NCI-H146 treated with DMSO at 0.1 percent for 48 hours (cell line): ENCODE results near the gene NSMCE3.
A peak's percentile ranks its signal among the peaks of the same experiment; 100 is the strongest.

ENCODE experiments used
- DNase-seq: peaks from one replicate; lab custom pipeline; 2025; ENCODE audit not compliant: unreplicated experiment; lab: John Stamatoyannopoulos, UW

Gene NSMCE3

DNA sequence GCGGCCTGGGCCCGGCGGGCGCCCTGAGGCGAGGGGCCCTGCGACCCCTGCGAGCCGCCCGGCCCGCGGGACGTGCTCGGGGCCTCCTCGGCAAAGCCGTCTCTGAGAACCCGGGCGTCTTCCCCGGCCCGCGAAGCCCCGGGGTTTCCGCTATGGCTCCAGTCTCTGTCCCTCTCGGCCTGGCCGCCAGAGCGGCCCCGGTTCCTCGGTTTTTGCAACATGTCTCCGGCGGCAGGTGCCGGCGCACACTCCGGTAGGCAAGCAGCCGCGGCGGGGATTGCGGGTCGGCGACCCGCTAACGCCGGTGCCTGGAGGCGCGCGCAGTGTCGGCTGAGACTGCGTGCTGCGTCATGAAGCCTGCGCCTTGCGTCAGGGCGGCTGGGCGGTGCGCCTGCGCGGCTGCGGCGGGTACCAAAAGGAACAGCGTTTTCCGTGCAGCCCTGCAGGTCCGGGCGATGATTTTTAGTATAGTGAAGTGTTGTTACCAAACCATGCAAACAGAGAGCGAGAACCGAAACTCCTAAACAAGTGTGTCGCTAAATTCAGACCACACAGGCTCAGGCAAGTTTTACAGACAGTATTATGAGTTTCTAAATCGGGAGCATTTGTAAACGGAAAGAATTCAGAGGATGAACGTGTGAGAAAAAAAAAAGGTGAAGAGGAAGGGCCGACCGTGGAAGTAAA is at the start of gene NSMCE3:
Gene NSMCE3 (minus strand): TSS at position 338 of the 684 bp plus-strand sequence. CDS start 117 bp downstream, at position 221.
- peak; percentile 7 for DNase-seq

DNA sequence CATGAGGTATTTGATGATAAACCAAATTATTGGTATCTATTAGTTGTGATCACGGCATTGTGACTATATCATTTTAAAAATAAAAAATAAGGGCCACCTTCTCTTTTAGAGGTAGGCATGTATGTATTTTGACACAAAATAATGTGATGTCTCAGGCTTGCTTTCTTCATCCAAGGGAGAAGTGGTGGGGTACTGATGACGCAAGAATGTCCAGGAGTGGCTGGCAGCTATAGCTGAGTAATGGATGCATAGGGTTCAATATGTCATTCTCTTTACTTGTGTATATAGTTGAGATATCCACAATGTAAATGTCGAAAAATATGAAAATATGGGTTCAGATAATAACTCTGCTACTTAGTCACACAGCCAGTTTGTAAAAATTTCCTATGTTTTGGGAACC is 46.8 kb upstream of the NSMCE3 start:
- DNase-seq: no peak

DNA sequence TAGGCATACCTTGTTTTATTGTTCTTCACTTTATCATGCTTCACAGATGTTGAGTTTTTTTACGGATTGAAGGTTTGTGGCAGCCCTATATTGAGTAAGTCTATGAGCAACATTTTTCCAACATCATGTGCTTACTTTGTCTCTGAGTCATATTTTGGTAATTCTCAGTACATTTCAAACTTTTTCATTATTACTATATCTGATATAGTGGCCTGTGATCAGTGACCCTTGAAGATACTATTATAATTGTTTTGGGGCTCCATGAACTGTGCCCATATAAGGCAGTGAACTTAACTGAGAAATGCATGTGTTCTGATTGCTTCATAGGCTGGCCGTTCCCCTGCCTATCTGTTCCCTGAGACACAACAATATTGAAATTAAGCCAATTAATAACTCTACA is 42.8 kb upstream of the NSMCE3 start:
- DNase-seq: no peak

DNA sequence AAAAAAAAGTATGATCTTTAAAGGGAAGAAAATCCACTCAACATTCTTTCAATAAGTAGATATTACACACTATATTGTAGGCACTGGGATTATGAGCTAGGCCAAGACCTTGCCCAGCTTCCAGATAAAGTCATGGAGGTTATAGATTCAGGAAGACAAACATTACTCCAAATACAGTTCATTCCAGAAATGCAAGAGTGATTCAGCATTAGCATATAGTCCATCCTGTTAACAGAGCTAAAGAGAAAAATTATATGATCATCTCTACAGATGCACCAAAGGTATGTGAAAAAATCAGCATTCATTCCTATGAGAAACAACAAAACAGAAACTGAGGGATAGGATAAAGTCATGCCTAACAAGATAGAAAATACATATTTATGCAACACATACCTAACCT is 42.1 kb upstream of the NSMCE3 start:
- DNase-seq: no peak

DNA sequence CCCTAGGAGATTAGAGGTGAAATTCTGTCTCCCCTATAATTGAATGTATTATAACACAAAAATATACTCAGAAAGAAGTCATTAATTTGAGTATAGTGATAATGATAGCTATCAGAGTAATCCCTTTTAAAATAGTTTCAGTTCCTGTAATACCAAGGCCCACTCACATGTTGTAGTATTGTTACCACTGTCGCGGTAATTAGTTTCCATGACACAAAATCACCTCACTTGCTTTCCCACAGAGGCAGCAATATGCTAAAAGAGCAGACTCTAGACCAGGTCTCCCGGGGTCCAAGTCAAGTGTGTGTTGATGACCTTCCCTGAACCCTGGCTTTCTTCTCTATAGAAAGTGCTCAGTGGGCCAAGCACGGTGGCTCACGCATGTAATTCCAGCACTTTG is 39.5 kb upstream of the NSMCE3 start:
- no peak for DNase-seq

DNA sequence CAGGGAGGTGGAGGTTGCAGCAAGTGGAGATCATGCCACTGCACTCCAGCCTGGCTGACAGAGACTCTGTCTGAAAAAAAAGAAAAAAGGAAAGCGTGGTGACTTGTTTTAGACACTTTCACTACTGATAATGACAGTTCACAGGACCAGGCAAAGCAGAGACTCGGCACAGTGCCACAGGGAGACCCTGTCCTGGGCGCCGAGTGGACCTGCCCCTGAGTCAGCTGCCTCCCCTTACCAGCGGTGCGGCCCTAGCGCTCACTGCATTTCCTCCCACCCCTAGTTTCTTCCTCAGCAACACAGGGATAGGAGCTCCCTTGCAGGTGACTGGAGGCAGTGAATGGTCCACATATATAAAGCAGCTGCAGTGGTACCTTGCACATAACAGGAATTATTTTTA is 38.7 kb upstream of the NSMCE3 start:
- DNase-seq: no peak

DNA sequence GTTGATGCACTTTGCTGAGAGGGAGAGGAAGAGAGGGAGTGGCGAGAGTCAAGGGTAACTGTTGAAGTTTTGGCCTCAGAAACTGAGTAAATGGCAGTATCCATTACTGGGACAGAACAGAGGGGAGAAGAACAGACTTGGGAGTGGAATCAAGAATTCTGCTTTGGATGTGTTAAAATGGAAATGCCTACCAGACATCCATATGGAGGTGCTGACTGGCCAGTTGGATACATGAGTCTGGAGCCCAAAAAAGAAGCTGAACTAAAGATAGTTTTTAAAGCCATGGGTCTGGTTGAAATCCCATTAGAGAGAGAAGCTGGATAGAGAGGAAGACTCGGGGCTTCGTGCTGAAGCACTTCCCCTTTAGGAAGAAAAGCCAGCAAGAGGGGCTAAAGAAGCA is 35.9 kb upstream of the NSMCE3 start:
- DNase-seq: no peak

DNA sequence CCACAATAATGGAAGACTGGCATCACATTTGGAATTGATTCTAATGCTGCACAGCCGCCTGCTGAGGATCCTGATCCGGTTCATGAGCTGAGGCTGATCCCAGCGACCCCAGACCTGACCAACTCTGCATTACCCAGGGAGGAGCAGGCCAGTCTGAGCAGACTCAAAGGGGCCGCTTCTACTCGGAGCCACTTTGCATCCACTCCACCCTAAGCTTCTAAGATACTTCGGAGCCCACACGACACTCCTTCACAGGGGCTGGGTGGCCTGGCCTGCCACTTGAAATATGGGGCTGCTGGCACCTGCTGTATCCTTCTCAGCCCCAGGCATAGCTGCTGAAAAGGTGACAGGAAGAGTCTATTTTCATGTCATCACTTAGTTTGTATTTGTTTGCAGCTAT is 33.2 kb upstream of the NSMCE3 start:
- no peak for DNase-seq

DNA sequence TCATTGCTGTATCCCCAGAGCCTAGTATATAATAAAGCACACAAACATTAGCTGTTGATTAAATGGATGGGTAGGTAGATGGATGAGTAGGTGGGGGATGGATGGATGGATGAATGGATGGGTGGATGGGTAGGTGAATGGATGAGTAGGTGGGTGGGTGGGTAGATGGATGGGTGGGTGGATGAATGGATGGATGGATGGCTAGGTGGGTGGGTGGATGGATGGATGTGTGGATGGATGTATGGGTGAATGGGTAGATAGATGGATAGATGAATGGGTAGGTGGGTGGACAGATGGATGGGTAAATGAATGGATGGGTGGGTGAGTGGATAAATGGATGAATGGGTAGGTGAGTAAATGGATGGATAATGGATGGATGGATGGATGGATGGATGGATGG is 30.2 kb upstream of the NSMCE3 start:
- no peak for DNase-seq

DNA sequence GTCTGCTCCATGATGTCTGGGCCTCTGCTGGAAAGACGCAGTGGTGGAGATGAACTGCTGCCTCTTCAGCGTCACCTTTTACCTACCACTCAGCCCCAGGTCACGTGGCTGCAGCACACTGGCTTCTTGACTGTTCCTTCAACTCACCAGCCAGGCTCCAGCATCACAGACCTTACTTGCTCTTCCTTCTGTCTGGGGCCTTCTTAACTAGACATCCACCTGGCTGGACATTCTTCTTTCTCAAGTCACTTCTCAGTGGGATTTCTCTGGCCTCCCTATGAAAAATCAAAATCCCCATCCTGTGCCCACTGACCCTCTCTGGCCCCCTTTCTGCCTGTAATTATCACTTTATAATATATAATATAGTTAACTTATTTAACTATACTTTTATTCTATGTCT is 29.7 kb upstream of the NSMCE3 start:
- DNase-seq: no peak

DNA sequence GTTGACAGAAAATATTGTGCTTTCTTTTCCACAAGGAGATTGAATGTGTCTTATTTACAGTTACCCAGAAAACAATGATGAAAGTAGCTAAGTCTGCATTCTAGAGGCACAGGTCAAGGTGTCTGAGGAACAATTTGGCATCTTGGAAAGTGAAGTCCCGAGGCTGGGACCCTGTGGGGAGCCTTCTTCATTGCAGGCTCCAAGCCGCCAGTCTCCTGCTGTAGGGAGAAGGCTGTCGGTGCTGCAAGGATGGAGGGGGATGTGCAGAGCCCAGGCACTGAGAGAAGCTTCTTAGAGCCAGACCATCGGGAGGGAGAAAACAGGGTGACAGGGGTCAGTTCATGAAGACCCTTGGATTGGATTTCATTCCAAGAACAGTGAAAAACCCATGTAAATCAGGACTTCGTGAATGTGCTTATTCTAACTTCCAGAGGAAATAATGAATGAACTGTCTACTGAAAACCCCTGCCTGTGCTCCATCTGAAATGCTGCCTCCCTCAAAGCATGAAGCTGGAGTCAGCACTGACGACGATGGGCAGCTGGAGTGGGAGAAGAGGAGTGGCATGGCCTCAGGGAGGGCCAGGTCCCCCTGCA is 25.2 kb upstream of the NSMCE3 start:
- DNase-seq: no peak

DNA sequence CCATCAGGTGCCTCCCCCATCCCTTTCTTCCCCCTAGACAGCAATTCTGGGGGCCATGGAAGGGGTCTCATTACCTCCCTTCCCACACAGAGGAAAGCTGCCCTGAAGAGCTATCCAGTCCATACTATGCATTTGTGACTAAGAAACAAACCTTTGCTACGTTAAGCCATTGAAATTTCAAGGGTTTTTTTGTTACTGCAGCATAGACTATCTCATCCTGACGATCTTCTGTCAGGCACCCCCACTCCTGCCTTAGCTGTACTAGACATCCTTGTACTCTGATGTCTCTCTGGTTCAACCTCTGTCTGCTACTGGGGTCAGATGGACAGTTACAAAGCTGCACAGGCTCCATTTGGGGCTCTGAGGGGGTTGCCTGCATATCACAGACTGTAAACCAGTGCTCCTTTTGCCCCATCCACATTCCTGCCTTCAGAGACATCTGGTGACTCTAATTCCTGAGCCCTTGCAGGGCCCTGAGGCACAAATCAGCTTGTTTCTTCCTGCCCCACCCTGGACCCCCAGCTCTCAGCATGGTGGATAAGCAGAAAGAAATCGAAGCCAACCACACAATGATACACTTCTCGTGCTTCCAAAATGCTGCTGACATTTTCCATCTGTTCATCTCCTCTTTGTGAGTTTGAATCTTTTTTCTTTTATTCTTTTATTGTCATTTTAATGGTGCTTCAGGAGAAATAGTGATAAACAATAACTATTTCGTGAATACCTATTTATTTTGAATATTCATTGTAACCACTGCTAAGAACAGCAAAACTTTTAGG is 21.6 kb upstream of the NSMCE3 start:
- DNase-seq: no peak

DNA sequence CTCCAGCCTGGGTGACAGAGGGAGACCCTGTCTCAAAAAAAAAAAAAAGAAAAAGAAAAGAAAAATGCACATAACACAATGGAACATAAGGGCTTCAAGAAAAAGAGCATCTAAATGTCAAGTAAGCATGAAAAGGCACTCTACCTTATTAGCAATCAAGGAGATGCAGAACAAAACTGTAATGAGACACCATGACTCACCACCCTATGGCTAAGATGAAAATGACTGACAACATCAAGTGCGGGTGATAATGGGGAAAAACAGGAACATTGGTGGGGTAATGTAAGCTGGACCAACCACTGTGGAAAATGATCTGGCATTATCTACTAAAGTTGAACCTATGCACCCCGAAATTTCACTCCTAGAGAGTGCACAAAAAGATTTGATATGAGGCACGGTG is 19.6 kb upstream of the NSMCE3 start:
- DNase-seq: no peak

DNA sequence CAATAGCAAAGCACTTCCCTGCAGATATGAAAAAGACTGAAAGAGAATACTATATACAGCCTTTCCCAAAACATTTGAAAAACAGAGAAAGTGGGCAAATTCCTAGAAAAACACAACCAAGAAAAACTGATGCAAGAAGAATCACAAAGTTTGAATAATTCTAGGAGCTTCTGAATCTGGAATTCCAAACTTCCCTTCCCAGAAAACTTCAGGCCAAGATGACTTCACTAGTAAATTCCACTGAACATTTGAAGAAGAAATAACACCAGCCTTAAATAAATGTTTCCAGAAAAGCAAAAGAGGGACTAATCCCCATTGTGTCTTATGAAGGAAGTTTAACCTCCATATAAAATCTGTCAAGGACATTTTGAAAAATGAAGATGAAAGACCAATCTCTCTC is 15.8 kb upstream of the NSMCE3 start:
- DNase-seq: no peak

DNA sequence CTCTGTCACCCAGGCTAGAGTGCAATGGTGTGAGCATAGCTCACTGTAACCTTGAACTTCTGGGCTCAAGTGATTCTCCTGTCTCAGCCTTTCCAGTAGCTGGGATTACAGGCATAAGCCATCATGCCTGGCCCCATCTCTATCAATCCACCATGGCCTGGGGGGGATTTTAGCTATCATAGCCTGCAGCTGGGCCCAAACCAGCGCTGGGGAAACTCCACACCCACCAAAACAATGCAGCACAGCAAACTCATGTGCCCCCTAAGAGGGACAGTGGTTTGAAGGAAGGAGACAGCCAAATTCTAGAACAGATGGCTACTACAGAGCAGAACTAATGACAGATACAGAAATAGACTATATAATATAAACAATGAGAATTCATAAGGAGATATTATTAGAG is 13.8 kb upstream of the NSMCE3 start:
- no peak for DNase-seq

DNA sequence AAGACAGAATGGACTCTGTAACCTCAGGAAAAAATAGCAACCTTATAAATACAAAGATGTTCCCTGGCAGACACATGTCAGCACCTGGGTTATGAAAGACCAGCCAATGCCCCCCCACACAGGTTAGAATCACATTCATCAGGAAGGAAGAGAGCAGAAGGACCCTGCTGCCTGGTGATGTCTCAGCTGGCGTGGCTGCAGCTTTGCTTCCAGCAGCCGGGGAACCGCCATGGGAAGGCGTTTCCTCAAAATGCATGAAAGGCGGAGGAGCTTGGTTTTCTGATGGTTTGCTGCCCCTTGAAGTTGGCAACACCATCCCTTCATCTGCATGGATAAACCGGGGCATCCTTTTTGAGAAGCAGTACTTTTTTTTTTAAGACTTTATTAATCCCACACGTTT is 10.9 kb upstream of the NSMCE3 start:
- no peak for DNase-seq

DNA sequence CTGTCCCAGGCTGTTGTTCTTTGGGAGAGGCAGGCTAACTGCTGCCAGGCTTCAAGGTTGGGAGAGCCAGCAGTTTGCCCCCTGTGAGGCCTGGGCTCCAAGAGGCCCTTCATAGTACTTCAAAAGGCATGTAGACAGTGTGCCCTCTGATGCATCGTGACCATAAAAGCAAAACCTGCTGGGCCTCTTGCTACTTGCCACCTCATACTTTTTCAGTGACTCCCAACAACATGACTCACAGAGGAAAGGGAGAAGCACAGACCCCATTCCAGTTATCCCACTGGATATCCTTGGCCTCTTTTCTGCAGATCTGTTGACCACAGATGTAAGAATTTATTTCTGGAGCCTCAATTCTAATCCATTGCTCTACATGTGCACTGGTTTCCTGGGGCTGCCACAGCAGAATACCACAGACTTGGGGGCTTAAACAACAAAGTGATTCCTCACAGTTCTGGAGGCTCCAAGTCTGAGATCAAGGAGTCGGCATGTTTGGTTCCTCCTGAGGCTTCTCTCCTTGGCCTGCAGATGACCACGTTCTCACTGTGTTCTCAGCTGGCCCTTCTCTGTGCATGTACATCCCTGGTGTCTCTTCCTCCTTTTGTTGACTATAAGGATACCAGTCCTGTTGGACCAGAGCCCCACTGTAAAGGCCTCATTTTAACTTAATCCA is 8.9 kb upstream of the NSMCE3 start:
- DNase-seq: no peak

DNA sequence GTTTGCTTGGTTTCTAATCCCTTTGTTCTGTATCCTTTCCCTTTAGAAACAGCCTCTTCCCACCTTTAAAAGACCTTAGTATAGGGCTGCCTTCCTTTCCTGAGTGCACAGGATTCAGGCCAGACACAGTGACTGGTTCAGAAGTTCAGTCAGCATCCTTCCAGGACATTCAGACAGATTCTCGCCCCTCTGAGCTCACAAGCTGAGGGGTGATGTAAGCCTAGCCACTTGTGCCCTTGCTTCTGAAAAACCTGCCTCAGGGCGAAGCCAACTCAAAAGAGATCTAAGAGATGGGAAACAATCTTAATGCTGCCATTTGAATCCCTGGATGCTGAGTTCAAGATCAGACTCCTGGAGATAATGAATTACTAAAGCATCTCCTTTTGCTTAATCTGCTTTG is 6.7 kb upstream of the NSMCE3 start:
- DNase-seq: no peak

DNA sequence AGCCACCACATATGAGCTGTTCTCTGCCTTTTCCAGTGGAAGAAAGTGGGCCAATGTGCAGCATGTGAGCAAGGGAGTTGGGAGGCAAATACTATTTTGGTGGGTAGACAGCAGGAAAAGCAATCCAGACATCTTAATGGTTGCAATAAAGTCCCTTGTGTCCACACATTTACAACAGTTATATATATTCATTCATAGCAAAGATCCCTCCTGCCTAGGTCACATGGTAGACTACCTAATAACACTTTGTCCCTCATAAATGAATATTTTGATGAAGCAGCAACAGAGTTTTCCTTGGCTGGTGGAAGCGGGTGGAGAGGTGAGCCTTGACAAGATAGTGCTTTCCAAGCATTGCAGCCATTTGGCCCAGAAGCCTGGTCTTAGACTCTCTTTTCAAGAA is 6.2 kb upstream of the NSMCE3 start:
- DNase-seq: no peak

DNA sequence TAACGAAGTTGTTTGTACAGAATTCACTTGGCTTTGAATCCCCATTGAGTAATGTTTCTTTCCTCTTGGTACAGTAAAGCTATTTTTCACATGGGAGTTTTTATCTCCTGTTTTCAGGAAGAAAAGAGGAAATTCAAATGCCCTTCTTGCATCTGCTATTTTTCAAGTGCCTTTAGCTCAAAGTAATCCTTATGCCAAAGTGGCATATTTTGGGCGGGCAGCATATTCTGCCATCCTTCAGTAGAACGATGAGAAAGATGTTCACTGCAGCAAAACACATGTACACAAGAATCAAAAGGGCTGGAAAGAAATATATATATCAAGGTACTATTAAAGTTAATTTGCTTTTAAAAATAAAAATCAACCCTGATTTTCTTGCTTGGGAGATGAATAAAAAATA is 5.3 kb upstream of the NSMCE3 start:
- no peak for DNase-seq

DNA sequence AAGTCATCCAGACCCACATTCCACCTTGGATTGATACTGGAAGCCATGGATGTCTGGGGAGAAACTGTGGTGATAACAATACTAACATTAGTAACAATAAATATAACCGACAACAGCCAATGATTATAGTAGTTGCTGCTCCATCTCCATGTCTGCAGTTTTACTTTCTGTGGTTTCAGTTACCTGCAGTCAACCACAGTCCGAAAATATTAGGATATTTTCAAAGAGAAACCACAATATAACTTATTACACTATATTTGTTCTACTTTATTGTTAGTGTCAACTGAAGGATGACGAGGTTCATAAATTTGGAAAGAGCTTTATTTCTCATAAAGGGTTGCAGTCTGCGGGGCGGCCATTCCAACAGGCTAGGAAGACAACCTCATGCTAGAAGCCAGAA is 2.6 kb upstream of the NSMCE3 start:
- no peak for DNase-seq

DNA sequence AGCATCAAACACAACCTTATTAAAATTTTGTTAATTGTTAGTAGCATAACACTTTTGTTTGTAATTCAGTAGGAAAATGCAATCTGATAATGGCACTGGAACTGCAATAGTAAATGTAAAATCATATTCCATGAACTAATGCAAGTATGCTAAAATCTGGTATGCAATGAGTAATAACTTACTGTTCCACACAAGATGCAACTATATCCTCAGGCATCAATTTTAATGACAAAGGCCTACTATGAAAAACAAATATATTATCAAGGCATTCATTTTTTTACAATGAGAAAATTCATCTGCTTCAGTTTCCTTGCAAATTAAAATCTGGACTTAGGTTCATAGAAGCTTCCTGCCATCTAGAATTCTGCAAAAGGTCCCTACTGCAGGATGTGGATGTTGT is 1.4 kb upstream of the NSMCE3 start:
- DNase-seq: no peak
